HK-2 (cell line): ENCODE results near the gene RBM8A.
"Not testable (repeated sequence)": the region's sequence is repeated elsewhere in the genome, so short reads cannot be mapped to it uniquely, and the experiment has no call there.

ENCODE experiments used
- DNase-seq: peaks from one replicate; pipeline ENCODE4 v3.0.0-alpha.2; 2018; ENCODE audit not compliant: unreplicated experiment

The RBM8A gene

GRCh38 chr1:145956781-145957442 is 29.6 kb upstream of the RBM8A start:
- DNase-seq, result no peak

- no peak for DNase-seq
Measured at GRCh38 chr1:145956361-145956760, 29.1 kb upstream of the RBM8A start.

- DNase-seq, result no peak
Measured at GRCh38 chr1:145955436-145955835, 28.2 kb upstream of the RBM8A start.

- no peak for DNase-seq
Measured at GRCh38 chr1:145953861-145954260, 26.6 kb upstream of the RBM8A start.

GRCh38 chr1:145952903-145953302 is 25.6 kb upstream of the RBM8A start:
- no peak for DNase-seq

GRCh38 chr1:145951526-145951925 is 24.2 kb upstream of the RBM8A start:
- DNase-seq, result no peak

GRCh38 chr1:145949219-145949618 is 21.9 kb upstream of the RBM8A start:
- no peak for DNase-seq

- DNase-seq, result no peak
Measured at GRCh38 chr1:145947551-145947950, 20.3 kb upstream of the RBM8A start.

GRCh38 chr1:145946477-145946986 is 19.2 kb upstream of the RBM8A start:
- DNase-seq, result no peak

GRCh38 chr1:145944532-145944931 is 17.2 kb upstream of the RBM8A start:
- no peak for DNase-seq

GRCh38 chr1:145942871-145943270 is 15.6 kb upstream of the RBM8A start:
- DNase-seq, result no peak

- no peak for DNase-seq
Measured at GRCh38 chr1:145942405-145942804, 15.1 kb upstream of the RBM8A start.

- no peak for DNase-seq
Measured at GRCh38 chr1:145937436-145937835, 10.2 kb upstream of the RBM8A start.

GRCh38 chr1:145936247-145936646 is 9.0 kb upstream of the RBM8A start:
- no peak for DNase-seq

- no peak for DNase-seq
Measured at GRCh38 chr1:145935708-145936107, 8.4 kb upstream of the RBM8A start.

- not testable (repeated sequence) for DNase-seq
Measured at GRCh38 chr1:145932522-145933009, 5.3 kb upstream of the RBM8A start.

GRCh38 chr1:145927916-145928643 is 796 bp upstream of the RBM8A start:
- no peak for DNase-seq

- no peak for DNase-seq
Measured at GRCh38 chr1:145926686-145927062, 610 bp downstream of the RBM8A start.

- DNase-seq, result no peak
Measured at GRCh38 chr1:145922266-145922665, 5.0 kb downstream of the RBM8A start.

- DNase-seq, result not testable (repeated sequence)
Measured at GRCh38 chr1:145920297-145920696, 7.0 kb downstream of the RBM8A start.

GRCh38 chr1:145918992-145919939 is 8.0 kb downstream of the RBM8A start:
- peak; percentile 73 for DNase-seq
